ENCODE data around the gene SLC27A3. TPM values are rescaled to one million over a fixed set of nuclear protein-coding genes. Genes with fewer than 3 reads are reported as not detected.

The SLC27A3 gene
- 1.1 to 2.0 TPM (median 1.5 TPM) in 5 replicates for total RNA-seq (2022; extraction: Qiagen RNA extraction)

DNA sequence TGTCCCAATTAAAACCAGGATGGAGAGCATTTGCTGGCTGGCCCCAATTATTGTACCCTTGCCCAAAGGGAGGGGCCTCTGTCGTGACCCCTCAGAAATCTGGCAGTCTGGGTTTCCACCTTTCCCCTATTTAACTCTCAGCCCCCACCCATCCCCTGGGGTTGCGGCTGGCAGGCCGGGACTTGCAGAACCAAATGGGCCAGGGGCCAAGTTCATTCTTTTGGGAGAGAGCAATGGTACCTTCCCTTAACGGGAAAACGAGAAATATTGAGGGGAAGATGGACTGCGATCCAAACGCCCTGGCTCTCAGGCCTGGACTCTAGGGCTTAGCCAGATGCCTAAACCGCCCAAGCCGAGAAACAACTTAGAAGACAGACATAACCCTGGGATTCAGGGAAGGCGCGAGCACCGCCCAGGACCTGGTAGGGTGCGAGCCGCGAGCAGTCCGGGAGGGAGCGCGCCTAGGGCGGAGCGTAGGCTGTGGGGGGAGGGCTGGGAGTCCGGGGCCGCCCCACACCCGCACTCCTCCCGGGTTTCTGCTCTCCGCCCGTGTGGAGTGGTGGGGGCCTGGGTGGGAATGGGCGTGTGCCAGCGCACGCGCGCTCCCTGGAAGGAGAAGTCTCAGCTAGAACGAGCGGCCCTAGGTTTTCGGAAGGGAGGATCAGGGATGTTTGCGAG, at the start of gene SLC27A3:
Gene SLC27A3 (plus strand): TSS at position 628 of the 678 bp plus-strand sequence. CDS start 91 bp downstream, outside the sequence.

DNA sequence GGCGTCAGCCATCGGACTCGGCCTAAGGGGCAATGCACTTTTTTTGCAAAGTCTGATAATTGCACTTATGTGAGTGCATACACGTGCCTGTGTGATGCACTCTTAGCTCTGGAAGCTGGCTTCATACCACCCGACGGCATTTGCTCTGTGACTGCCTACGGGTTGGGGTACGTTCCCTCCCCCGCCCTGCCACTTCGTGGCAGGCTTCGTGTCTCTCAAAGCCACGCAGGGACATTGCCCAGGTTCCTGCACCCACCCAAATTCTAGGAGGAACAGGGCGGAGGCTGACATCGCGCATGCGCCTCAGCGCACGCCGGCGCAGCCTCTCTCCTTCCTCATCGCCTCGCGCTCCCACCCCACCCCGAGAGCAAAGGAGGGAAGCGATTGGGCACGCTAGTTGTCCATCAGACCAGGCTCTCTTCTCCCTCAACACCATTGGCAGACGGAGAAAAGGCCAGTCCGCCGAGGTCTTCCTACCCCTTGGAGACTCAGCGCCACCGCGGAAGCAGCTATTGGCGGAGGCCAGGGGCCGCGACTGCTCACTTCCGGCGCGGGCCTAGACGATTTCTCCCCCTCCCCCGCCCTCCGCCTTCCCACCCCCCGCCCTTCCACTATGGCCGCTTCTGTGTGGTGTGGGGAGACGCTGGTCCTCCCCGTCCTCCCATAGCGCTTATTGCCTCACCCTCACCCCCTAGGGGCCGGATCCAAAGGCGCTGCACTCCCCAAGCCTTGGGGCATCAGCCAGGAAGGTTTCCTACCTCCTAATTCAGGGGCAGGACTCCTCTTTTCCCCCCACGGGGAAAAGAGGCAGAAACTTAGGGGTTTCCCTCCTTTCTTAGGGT, 47.5 kb upstream of the SLC27A3 start, which contains the start of gene INTS3:
Gene INTS3 (plus strand): TSS at position 588 of the 842 bp plus-strand sequence. CDS start 585 bp downstream, outside the sequence.

Other genes starting within 250 kb of the SLC27A3 start
- 3,320 to 3,871 TPM (median 3,675 TPM) in 5 replicates for gene S100A6, start 239.4 kb upstream of the SLC27A3 start, total RNA-seq (2022; extraction: Qiagen RNA extraction)
- gene S100A5, start 234.5 kb upstream of the SLC27A3 start, total RNA-seq (2022; extraction: Qiagen RNA extraction), result 0.88 to 1.2 TPM (median 1.0 TPM) in 5 replicates
- 1,598 to 1,843 TPM (median 1,619 TPM) in 5 replicates for gene S100A4, start 229.6 kb upstream of the SLC27A3 start, total RNA-seq (2022; extraction: Qiagen RNA extraction)
- 110 to 126 TPM (median 119 TPM) in 5 replicates for gene S100A3, start 226.1 kb upstream of the SLC27A3 start, total RNA-seq (2022; extraction: Qiagen RNA extraction)
- 18.7 to 33.7 TPM (median 27.4 TPM) in 5 replicates for gene S100A2, start 209.6 kb upstream of the SLC27A3 start, total RNA-seq (2022; extraction: Qiagen RNA extraction)
- gene S100A16, start 162.3 kb upstream of the SLC27A3 start, total RNA-seq (2022; extraction: Qiagen RNA extraction), result 479 to 567 TPM (median 534 TPM) in 5 replicates
- gene S100A14, start 159.1 kb upstream of the SLC27A3 start, total RNA-seq (2022; extraction: Qiagen RNA extraction), result 0.23 to 0.66 TPM (median 0.46 TPM) in 5 replicates
- gene S100A13, start 147.9 kb upstream of the SLC27A3 start, total RNA-seq (2022; extraction: Qiagen RNA extraction), result 171 to 189 TPM (median 177 TPM) in 5 replicates
- 0.22 to 1.2 TPM (median 0.87 TPM) in 5 replicates for gene S100A1, start 147.0 kb upstream of the SLC27A3 start, total RNA-seq (2022; extraction: Qiagen RNA extraction)
- gene CHTOP, start 141.3 kb upstream of the SLC27A3 start, total RNA-seq (2022; extraction: Qiagen RNA extraction), result 69.2 to 85.3 TPM (median 78.7 TPM) in 5 replicates
- gene SNAPIN, start 116.7 kb upstream of the SLC27A3 start, total RNA-seq (2022; extraction: Qiagen RNA extraction), result 52.2 to 59.6 TPM (median 55.8 TPM) in 5 replicates
- gene ILF2, start 104.4 kb upstream of the SLC27A3 start, total RNA-seq (2022; extraction: Qiagen RNA extraction), result 253 to 292 TPM (median 262 TPM) in 5 replicates
- gene NPR1, start 96.7 kb upstream of the SLC27A3 start, total RNA-seq (2022; extraction: Qiagen RNA extraction), result 1.6 to 2.8 TPM (median 2.6 TPM) in 5 replicates
- gene INTS3, start 47.4 kb upstream of the SLC27A3 start, total RNA-seq (2022; extraction: Qiagen RNA extraction), result 17.0 to 22.0 TPM (median 20.2 TPM) in 5 replicates
- gene GATAD2B, start 147.6 kb downstream of the SLC27A3 start, total RNA-seq (2022; extraction: Qiagen RNA extraction), result 7.4 to 10.2 TPM (median 8.7 TPM) in 5 replicates
- gene DENND4B, start 171.3 kb downstream of the SLC27A3 start, total RNA-seq (2022; extraction: Qiagen RNA extraction), result 26.8 to 35.4 TPM (median 31.5 TPM) in 5 replicates
- 28.3 to 41.0 TPM (median 39.4 TPM) in 5 replicates for gene CRTC2, start 183.2 kb downstream of the SLC27A3 start, total RNA-seq (2022; extraction: Qiagen RNA extraction)
- 155 to 163 TPM (median 161 TPM) in 5 replicates for gene SLC39A1, start 188.1 kb downstream of the SLC27A3 start, total RNA-seq (2022; extraction: Qiagen RNA extraction)
- gene CREB3L4, start 192.5 kb downstream of the SLC27A3 start, total RNA-seq (2022; extraction: Qiagen RNA extraction), result 9.0 to 10.8 TPM (median 10.0 TPM) in 5 replicates
- gene JTB, start 202.3 kb downstream of the SLC27A3 start, total RNA-seq (2022; extraction: Qiagen RNA extraction), result 103 to 161 TPM (median 144 TPM) in 5 replicates
- 128 to 149 TPM (median 134 TPM) in 5 replicates for gene RAB13, start 210.9 kb downstream of the SLC27A3 start, total RNA-seq (2022; extraction: Qiagen RNA extraction)
- gene RPS27, start 215.4 kb downstream of the SLC27A3 start, total RNA-seq (2022; extraction: Qiagen RNA extraction), result 4,364 to 6,762 TPM (median 4,498 TPM) in 5 replicates